Smooth muscle cell of the brain vasculature (primary cell): ENCODE measurements around the gene PLPP2.
"Not testable (repeated sequence)": the region's sequence is repeated elsewhere in the genome, so short reads cannot be mapped to it uniquely, and the experiment has no call there.

ENCODE experiments used
- DNase-seq: peaks from one replicate; pipeline ENCODE4 v3.0.0-alpha.2; 2012; ENCODE audit warnings: low read depth, low spot score

PLPP2 gene

GRCh38 chr19:271856-272255 lies 19.3 kb downstream of the PLPP2 start:
- no peak for DNase-seq

GRCh38 chr19:270766-271318 lies 20.4 kb downstream of the PLPP2 start:
- DNase-seq, result not testable (repeated sequence)

GRCh38 chr19:269241-269640 lies 22.0 kb downstream of the PLPP2 start:
- DNase-seq, result no peak

GRCh38 chr19:262125-262524 lies 29.1 kb downstream of the PLPP2 start:
- DNase-seq, result no peak

- DNase-seq, result not testable (repeated sequence)
These were observed 34.4 kb downstream of the PLPP2 start for GRCh38 chr19:256804-257203.

DNA sequence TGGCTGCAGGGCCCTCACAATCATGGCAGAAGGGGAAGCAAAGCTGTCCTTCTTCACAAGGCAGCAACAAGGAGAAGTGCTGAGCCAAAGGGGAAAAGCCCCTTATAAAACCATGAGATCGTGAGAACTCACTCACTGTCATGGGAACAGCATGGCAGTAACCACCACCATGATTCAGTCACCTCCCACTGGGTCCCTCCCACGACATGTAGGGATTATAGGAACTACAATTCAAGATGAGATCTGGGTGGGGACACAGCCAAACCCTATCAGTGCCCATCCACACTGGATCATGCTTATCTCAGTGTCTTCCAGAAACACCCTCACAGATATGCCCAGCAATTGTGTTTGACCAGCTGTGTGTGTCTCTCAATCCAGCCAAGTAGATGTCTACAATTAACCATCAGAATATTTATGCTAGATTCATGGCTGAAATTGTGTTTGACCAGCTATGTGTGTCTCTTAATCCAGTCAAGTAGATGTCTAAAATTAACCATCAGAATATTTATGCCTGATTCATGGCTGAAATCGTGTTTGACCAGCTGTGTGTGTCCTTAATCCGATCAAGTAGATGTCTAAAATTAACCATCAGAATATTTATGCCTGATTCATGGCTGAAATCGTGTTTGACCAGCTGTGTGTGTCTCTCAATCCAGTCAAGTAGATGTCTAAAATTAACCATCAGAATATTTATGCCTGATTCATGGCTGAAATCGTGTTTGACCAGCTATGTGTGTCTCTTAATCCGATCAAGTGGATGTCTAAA lies 38.6 kb downstream of the PLPP2 start:
- not testable (repeated sequence) for DNase-seq

GRCh38 chr19:246551-246950 lies 44.7 kb downstream of the PLPP2 start:
- no peak for DNase-seq

GRCh38 chr19:245900-246299 lies 45.3 kb downstream of the PLPP2 start:
- DNase-seq, result not testable (repeated sequence)

DNA sequence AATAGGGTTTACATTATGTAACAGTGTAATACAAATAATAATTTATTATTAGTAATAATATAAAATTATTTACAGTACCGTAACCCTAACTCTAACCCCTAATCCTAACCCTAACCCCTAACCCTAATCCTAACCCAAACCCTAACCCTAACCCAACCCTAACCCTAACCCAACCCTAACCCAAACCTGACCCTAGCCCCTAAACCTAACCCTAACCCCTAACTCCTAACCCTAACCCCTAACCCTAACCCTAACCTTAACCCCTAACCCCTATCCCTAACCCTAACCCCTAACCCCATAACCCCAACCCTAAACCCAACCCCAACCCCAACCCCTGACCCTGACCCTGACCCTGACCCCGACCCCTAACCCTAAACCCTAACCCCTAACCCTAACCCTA lies 45.7 kb downstream of the PLPP2 start:
- DNase-seq, result no peak
